Tongue (tissue), 2 donors: ENCODE measurements around the gene KCNG3. TPM values are rescaled to one million over a fixed set of nuclear protein-coding genes. Genes with fewer than 3 reads are reported as not detected.
A peak's percentile ranks its signal among the peaks of the same experiment; 100 is the strongest.

ENCODE experiments used
- DNase-seq: peaks from one replicate; pipeline ENCODE4 v3.0.0-alpha.2; 2015
- total RNA-seq: library from RNA; depleted of rRNA; stranded (reverse); fragments of >200 nt; gene quantifications from one replicate; pipeline ENCODE4 v1.2.3, GENCODE V29; 2014

Gene KCNG3
- total RNA-seq: 0.62 TPM

- DNase-seq: peak; percentile 68
These were observed at the start of gene KCNG3 for GRCh38 chr2:42493468-42494354. KCNG3 (minus strand) TSS chr2:42493982; CDS start chr2:42493501, 481 bp downstream.

GRCh38 chr2:42542871-42543270 lies 49.1 kb upstream of the KCNG3 start:
- no peak for DNase-seq

- no peak for DNase-seq
These were observed 43.7 kb upstream of the KCNG3 start for GRCh38 chr2:42537493-42537892.

GRCh38 chr2:42532397-42532796 lies 38.6 kb upstream of the KCNG3 start:
- no peak for DNase-seq

- DNase-seq: no peak
These were observed 29.6 kb upstream of the KCNG3 start for GRCh38 chr2:42523341-42523740.

GRCh38 chr2:42522035-42522434 lies 28.3 kb upstream of the KCNG3 start:
- no peak for DNase-seq

GRCh38 chr2:42519624-42520023 lies 25.8 kb upstream of the KCNG3 start:
- DNase-seq: no peak

GRCh38 chr2:42516418-42516901 lies 22.7 kb upstream of the KCNG3 start:
- DNase-seq: no peak

GRCh38 chr2:42513252-42513918 lies 19.6 kb upstream of the KCNG3 start:
- DNase-seq: peak; percentile 27

GRCh38 chr2:42510608-42511243 lies 16.9 kb upstream of the KCNG3 start:
- peak; percentile 21 for DNase-seq

GRCh38 chr2:42510191-42510590 lies 16.4 kb upstream of the KCNG3 start:
- no peak for DNase-seq

GRCh38 chr2:42504364-42505230 lies 10.8 kb upstream of the KCNG3 start:
- DNase-seq: no peak

GRCh38 chr2:42503291-42503690 lies 9.5 kb upstream of the KCNG3 start:
- DNase-seq: no peak

- DNase-seq: no peak
These were observed 4.7 kb upstream of the KCNG3 start for GRCh38 chr2:42498497-42498896.

- DNase-seq: no peak
These were observed 1.8 kb upstream of the KCNG3 start for GRCh38 chr2:42495611-42496010.

- no peak for DNase-seq
These were observed 1.4 kb upstream of the KCNG3 start for GRCh38 chr2:42495234-42495581.

GRCh38 chr2:42494355-42495233 lies 812 bp upstream of the KCNG3 start:
- DNase-seq: peak; percentile 88

- peak; percentile 23 for DNase-seq
These were observed 903 bp downstream of the KCNG3 start for GRCh38 chr2:42492691-42493467.

- no peak for DNase-seq
These were observed 5.5 kb downstream of the KCNG3 start for GRCh38 chr2:42488297-42488696.
